ENCODE data around the gene OVCA2. TPM values are rescaled to one million over a fixed set of nuclear protein-coding genes. Genes with fewer than 3 reads are reported as not detected.
A peak's percentile ranks its signal among the peaks of the same experiment; 100 is the strongest.

Gene OVCA2
- total RNA-seq, 1 donor from 2014 or later: 25.6 TPM

GRCh38 chr17:2040942-2041560 lies 771 bp upstream of the OVCA2 start:
- H3K4me1 Mint-ChIP-seq: peaks cover 19% of the 10 kb centered on the region
- no peak for TF ChIP-seq CTCF (conservative IDR thresholded peaks at IDR 0.05)
- H3K36me3 Mint-ChIP-seq (ENCODE audit: low read depth): peaks cover 7% of the 10 kb centered on the region
- no peaks in the 10 kb centered on the region for H3K9me3 Mint-ChIP-seq
- peak overlapping the region; percentile 27 for H3K27ac Mint-ChIP-seq (ENCODE audit: unreplicated experiment)
- DNase-seq (ENCODE audit: low read depth, low spot score): no peak
- no peaks in the 10 kb centered on the region for H3K27me3 Mint-ChIP-seq (ENCODE audit: low read depth)
- peak overlapping the region; percentile 77 for H3K4me3 Mint-ChIP-seq

GRCh38 chr17:2042390-2042847 lies 597 bp downstream of the OVCA2 start:
- Mint-ChIP-seq H3K36me3 (ENCODE audit: low read depth) (peaks cover 7% of the 10 kb centered on the region), H3K4me3 (peak overlapping the region; percentile 96), H3K4me1 (peaks cover 19% of the 10 kb centered on the region), H3K9me3 (no peaks in the 10 kb centered on the region), H3K27ac (ENCODE audit: unreplicated experiment) (peak overlapping the region; percentile 95), H3K27me3 (ENCODE audit: low read depth) (no peaks in the 10 kb centered on the region)
- no peak for DNase-seq (ENCODE audit: low read depth, low spot score)
- no peak for TF ChIP-seq CTCF (conservative IDR thresholded peaks at IDR 0.05)

GRCh38 chr17:2042933-2043332 lies 1.1 kb downstream of the OVCA2 start:
- peaks cover 2% of the 10 kb centered on the region for H3K27me3 Mint-ChIP-seq (ENCODE audit: low read depth)
- DNase-seq (ENCODE audit: low read depth, low spot score): no peak
- no peak for TF ChIP-seq CTCF (conservative IDR thresholded peaks at IDR 0.05)
- no peaks in the 10 kb centered on the region for H3K9me3 Mint-ChIP-seq
- H3K4me1 Mint-ChIP-seq: peaks cover 19% of the 10 kb centered on the region
- peak overlapping the region; percentile 96 for H3K4me3 Mint-ChIP-seq
- peak overlapping the region; percentile 50 for H3K27ac Mint-ChIP-seq (ENCODE audit: unreplicated experiment)
- peaks cover 7% of the 10 kb centered on the region for H3K36me3 Mint-ChIP-seq (ENCODE audit: low read depth)

- H3K4me3 Mint-ChIP-seq: peak overlapping the region; percentile 96
- H3K9me3 Mint-ChIP-seq: no peaks in the 10 kb centered on the region
- peaks cover 7% of the 10 kb centered on the region for H3K36me3 Mint-ChIP-seq (ENCODE audit: low read depth)
- H3K27ac Mint-ChIP-seq (ENCODE audit: unreplicated experiment): no peak overlapping the region
- no peak for TF ChIP-seq CTCF (conservative IDR thresholded peaks at IDR 0.05)
- peaks cover 23% of the 10 kb centered on the region for H3K4me1 Mint-ChIP-seq
- peaks cover 9% of the 10 kb centered on the region for H3K27me3 Mint-ChIP-seq (ENCODE audit: low read depth)
- no peak for DNase-seq (ENCODE audit: low read depth, low spot score)
These were observed 2.0 kb downstream of the OVCA2 start for GRCh38 chr17:2043785-2044184.

- no peaks in the 10 kb centered on the region for H3K9me3 Mint-ChIP-seq
- peaks cover 15% of the 10 kb centered on the region for H3K27me3 Mint-ChIP-seq (ENCODE audit: low read depth)
- H3K4me3 Mint-ChIP-seq: peak overlapping the region; percentile 74
- H3K27ac Mint-ChIP-seq (ENCODE audit: unreplicated experiment): no peak overlapping the region
- H3K36me3 Mint-ChIP-seq (ENCODE audit: low read depth): peaks cover 7% of the 10 kb centered on the region
- no peak for TF ChIP-seq CTCF (conservative IDR thresholded peaks at IDR 0.05)
- no peak for DNase-seq (ENCODE audit: low read depth, low spot score)
- H3K4me1 Mint-ChIP-seq: peaks cover 28% of the 10 kb centered on the region
These were observed 2.6 kb downstream of the OVCA2 start for GRCh38 chr17:2044263-2044894.
